Urothelium cell line (cell line): Measurements from ENCODE around the gene KRT86.
"Not testable (repeated sequence)": the region's sequence is repeated elsewhere in the genome, so short reads cannot be mapped to it uniquely, and the experiment has no call there.

ENCODE experiments used
- DNase-seq: peaks from one replicate; pipeline ENCODE4 v3.0.0; 2011; ENCODE audit warnings: low spot score, mixed read lengths
- FAIRE-seq: peaks from 2 replicates; lab custom pipeline; 2011; peaks lifted over from hg19 to GRCh38; lab: Jason Lieb, UNC

KRT86 gene

DNA sequence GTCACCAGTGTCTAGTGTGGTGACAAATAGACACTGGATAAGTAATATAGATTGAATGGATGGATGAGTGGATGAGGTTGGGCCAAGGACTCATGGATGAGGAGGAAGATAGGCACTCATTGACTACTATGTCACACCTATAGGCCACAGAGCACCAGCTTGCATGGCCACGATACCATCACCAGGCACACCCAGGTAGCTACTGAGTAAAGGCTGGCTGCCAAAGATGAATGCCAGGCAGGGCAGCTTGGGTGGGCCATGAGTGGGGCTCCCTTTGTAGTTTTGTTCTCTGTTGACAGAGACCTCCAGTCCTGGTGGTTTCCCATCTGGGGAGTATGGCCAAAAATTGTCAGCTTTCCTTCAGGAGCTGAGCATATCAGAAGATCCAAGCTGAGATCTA lies 57.9 kb downstream of the KRT86 start:
- DNase-seq (no peak), FAIRE-seq (no peak)

DNA sequence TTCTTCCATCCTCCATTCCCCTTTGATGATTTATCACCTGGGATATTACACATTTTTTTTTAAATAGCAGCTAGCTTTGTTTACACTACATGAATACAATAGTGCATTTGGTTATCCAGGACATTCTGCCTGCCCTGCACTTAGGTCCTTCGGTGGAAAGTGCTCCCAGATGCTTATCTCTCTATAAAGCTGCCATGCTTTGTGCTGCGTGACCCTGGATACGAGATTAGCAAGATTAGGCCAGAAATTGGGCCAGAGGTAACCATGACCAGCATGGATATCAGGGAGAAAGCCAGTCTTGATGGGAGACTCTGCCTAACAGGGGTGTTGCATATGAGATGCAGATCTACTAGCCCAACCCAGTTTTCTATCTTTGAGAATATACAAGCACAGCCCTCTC lies 58.9 kb downstream of the KRT86 start:
- FAIRE-seq (no peak), DNase-seq (no peak)

DNA sequence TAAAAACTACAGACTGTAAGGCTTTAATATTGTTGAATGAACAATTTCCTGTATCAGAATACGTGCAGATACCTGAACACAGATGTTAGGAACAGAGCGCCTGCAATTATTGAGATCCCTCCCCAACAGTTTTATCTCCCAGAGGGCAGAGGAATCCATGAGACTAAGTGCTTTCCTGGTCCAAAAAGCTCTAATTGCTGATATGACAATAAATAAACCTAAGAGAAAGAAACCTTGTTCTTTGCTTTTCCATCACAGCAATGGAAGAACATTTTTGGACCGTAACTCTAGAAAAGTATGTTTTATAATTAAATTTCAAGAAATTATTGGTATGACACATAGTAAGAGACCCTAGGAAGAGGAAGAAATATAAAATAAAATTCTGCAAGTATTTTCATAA lies 59.7 kb downstream of the KRT86 start:
- DNase-seq (no peak), FAIRE-seq (no peak)

DNA sequence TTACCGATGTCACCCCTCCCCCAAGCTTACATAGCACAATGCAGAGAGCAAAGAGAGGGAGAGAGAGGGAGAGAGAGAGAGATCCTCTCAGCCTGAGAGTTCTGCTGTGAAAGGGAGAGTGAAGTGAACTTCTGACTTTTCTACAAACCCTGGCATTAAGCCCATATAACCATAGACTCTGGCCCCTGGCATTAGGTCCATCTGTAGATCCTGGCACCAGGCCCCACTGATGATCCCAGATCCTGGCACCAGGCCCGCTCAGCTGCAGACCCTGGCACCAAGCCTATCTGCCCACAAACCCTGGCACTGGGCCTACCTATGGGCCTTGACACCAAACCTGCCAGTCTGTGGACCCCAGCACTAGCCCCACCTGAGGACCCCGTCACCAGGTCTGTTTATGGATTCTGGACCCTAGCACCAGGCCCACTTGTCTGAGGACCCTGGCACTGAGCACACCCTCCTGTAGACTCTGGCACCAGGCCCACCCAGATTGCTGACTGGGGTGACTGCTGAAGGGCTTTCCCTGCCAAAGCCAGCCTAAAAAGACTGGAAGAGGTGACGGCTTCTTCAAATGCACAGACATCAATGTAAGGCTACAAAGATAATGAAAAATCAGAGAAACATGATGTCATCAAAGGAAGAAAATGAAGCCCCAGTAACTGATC lies 61.3 kb downstream of the KRT86 start:
- FAIRE-seq (no peak), DNase-seq (no peak)

DNA sequence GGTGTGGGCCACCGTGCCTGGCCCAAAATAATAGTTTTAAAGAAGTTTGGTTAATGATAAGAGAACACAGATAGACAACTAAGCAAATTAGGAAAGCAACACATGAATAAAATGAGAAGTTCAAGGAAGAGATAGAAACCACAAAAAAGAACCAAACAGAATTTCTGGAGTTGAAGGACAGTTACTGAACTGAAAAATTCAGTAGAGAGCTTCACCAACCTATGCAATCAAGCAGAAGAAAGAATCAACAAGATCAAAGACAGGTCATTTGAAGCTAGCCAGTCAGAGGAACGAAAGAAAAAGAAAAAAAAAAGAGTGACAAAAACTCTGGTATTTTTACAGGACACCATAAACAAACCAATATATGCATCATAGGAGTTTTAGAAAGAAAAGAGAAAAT lies 62.2 kb downstream of the KRT86 start:
- FAIRE-seq = no peak
- DNase-seq = no peak

DNA sequence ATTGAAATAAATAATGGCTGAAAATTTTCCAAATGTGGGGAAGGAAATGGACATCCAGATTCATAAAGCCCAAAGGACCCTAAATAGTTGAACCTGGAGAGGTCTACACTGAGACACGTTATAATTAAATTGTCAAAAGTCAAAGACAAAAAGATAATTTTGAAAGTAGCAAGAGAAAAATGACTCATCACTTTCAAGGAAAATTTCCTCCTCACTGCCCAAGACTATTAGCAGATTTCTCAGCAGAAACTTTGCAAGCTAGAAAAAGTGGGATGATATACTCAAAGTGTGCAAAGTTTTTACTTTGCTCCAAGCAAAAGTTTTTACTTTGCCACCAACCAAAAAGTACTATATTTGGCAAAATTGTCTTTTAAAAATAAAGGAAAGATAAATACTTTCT lies 62.6 kb downstream of the KRT86 start:
- FAIRE-seq (no peak), DNase-seq (no peak)

DNA sequence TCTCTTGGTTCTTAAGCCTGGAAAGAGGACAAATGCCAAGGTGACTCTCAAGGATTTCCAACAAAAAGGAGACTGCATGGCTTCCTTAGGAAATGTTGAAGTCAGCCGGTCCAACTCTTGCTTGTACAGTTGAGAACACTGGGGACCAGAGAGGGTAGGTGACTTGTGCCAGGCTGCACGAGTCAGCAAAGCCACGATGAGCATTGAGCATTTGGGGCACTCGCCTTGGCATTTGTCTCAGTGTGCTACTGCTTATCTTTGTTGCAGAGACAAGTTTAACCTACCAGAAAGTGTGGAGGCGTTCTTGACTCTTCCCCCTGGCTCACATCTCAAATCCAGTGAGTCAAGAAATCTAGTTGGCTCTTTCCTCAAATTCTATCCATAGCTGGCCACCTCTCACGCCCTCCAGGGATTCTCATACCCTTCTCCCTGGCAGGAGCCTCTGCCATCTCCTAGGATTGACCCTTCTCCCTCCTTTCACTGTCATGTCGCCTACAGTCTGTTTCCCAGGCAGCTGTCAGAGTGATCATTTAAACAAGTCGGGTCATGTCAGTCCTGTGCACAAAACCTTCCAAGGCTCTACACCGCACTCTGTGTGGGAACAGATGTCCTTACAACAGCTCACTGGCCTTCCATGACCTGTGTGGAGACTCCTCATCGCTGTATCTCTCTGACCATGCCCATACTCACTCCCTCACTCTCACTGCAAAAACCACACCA lies 64.0 kb downstream of the KRT86 start:
- FAIRE-seq = no peak
- DNase-seq = no peak

DNA sequence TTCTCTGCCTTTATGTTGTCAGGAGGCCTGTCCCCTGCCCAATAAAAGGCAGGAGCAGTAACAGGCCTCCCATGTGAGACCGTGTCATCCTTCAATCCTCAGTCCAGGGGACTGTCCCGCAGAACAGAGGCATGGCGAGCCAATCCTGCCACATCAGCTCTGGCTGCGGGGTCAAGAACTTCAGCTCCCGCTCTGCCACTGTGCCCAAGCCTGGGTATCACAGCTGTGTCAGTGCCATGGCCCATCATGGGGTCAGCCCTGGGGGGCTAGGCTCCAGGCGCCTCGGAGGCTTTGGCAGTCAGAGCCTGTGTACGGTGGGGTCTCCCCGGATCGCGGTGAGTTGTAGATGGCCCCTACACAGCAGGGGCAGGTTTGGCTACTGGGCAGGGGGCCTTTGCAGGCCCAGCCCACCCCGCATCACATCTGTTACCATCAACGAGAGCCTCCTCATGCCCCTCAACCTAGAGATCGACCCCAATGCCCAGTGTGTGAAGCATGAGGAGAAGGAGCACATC lies 66.7 kb downstream of the KRT86 start:
- FAIRE-seq = no peak
- DNase-seq = no peak

DNA sequence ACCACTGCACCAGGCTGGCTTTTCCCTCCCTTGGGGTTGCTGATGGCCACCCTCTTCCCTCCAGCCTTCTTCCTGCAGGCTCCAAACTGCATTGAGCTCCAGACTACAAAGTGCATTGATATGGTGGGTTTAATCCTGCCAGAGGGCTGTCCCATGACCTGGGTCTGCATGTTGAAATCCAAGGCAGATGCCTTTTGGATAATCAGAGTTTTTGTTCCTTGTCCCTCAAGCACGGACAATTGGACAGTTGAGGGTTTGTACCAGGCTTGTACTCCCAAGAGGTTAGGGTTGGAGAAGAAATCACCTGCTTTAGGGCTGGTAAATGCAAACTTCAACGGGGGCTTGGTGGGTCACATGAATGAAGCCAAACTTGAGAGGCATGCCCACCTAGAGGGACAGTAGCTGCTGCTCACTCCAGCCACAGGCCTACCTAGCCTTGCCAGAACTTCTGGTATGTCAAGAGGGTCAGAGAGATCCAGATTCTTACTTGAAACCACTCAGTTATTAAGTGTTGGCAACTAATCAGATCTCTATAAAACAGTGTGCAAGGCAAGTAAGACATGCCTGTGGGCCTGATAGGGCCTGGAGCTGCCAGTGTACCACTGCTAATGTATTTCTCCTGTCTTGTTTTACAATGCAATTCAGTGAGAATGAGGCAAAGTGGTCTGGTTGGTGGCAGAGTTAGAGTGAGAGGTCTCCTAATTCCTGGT lies 68.5 kb downstream of the KRT86 start:
- FAIRE-seq (no peak), DNase-seq (no peak)

DNA sequence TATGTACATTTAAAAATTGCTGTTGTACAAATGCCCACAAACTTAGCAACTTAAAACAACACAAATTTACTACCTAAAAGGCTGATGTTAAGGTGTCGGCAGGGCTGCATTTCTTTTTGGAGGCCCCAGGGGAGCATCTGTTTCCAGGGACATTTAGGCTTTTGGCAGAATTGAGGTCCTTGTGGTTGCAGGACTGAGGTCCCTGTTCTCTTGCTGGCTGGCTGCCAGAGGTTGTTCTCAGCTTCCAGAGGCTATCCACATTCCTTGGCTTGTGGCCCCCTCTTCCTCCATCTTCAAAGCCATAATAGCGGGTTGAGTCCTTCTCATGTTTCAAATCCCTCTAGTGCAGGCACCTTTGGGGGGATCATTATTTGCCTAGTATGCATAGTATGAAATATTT lies 69.1 kb downstream of the KRT86 start:
- DNase-seq (no peak), FAIRE-seq (no peak)

DNA sequence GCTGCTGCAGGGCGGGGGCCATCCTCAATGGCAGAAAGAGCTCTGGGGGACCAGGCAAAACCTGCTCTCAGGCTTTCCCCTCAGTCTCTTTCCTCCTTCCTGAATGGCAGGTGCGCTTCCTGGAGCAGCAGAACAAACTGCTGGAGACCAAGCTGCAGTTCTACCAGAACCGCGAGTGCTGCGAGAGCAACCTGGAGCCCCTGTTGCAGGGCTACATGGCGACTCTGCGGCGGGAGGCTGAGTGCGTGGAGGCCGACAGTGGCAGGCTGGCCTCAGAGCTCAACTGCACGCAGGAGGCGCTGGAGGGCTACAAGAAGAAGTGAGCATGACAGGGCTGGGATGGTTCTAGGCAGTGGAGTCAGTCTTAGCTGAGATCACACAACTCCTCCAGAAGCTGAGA lies 69.7 kb downstream of the KRT86 start:
- FAIRE-seq (no peak), DNase-seq (no peak)

DNA sequence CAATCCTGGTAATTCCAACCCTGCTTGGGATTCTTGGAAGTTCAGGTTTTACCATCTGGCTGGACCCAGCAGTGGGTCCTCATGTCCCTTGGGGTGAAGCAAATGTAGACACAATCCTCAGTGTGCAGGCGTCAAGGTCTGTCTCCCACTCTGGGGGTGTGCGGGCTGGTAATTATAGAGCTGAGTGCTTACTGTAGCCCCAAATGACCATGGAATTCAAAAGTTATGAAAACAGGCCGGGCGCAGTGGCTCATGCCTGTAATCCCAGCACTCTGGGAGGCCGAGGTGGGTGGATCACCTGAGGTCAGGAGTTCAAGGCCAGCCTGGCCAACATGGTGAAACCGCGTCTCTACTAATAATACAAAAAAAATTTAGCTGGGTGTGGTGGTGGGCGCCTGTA lies 70.6 kb downstream of the KRT86 start:
- not testable (repeated sequence) for DNase-seq, FAIRE-seq

DNA sequence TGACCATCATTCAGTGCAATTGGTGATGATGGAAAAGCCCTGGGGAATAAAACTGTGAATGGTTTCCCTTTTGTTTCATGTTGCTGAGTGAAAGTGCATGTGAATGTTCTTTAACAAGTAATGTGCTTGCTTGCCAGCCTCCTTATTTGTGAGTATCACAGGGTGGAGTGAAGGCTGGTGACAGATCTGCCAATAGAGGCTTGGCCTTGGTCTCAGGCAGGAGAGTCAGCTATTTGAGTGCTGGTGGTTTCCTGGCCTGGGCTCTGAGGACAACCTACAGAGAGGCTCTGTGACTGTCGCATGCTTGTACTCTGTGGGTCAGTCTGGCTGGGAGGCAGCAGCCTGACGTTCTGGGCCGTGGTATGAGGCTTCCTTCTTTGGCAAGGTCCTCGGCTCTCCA lies 72.1 kb downstream of the KRT86 start:
- no peak for DNase-seq
- FAIRE-seq = no peak

DNA sequence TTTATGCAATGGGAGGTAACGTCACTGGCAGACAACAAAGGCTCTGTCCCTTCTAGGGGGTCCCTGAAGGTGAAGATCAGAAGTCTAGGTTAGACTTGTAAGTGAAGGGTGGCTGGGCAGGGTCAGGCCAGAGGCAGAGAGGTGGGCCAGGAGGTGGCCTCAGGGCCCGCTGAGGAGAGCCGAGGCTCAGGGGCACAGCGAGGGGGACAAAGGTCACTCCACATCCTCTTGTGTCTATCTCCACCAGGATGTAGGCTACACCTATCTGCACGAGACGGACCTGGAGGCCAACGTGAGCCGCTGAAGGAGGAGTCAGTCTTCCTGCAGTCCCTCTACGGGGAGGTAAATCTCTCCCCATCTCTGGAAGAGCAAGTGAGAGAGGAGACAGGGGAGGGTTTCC lies 72.6 kb downstream of the KRT86 start:
- no peak for FAIRE-seq
- no peak for DNase-seq

DNA sequence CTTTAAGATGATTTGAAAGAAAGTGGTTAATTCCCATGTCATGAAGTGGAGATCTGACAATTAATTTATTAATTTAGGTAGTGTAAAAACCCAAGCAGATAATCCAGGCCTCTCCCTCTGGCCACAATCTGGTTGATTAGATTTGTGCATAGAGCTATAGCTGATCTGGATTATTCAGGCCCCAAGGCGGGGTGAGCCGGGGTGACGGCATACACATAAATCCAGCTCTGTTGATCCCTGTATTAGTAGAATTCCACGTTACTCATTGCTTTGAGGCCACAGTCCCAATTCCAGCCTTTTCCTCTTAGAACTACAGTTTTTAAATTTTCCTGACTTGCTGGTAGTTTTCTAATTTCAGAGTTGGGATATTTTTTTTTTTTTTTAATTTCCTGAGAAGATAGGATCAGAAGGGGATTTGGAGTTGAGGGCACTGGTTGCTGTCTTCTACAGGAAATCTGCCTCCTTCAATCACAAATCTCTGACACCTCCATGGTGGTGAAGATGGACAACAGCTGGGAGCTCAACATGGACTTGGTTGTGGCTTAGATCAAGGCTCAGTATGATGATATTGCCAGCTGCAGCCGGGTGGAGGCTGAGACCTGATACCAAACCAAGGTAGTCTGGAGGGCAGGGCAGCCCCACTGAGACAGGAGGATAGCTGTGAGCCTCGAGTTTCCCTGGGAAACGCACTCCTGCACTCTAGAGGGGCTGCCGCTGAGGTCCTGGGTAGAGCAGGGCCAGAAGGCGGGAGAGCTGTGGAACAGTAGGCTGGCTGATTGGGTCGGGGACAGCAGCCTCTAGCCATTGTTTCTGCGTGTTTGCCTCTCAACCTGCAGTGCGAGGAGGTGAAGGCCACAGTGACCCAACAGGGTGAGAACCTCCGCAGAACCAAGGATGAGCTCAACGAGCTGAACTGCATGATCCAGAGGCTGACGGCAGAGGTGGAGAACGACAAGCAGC lies 73.4 kb downstream of the KRT86 start:
- FAIRE-seq (no peak), DNase-seq (no peak)

DNA sequence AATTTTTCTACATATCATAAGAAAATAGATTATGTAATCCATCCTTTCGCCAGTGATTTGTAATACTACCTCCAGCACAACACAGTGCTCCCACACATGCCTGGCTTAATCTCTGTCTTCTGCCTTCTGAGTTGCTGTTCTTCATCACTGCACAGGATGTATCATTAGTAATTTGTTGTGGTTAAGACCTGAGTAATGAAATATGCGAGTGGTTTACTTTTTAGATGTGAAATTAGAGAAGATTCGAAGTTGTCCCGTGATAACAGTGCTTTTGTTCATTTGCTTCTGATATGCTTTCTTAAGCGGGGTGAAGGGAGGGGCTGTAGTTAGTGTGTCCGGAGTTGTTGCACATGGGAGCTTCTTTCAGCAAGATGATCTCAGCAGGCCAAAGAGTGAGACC lies 74.8 kb downstream of the KRT86 start:
- DNase-seq (no peak), FAIRE-seq (no peak)

DNA sequence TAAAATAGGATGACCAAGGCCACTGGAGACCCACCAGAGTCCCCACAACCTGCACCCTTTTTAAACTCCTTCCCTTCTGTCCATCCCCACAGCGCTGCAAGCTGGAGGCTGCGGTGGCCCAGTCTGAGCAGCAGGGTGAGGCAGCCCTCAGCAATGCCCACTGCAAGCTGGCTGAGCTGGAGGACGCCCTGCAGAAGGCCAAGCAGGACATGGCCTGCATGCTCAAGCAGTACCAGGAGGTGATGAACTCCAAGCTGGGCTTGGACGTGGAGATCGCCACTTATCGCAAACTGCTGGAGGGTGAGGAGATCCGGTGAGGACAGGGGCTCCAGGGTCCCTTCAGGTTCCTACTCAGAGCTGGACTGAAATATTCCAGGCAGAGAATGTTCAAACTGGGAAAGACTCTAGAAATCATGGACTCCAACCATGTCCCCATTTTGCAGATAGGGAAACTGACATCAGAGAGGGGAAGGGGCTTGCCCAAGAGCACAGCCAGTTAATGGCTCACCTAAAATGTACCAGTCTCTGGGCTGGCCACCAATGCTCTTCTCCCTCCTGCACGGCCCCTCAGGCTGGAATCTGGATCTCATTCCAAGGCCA lies 75.7 kb downstream of the KRT86 start:
- no peak for FAIRE-seq
- DNase-seq = no peak

DNA sequence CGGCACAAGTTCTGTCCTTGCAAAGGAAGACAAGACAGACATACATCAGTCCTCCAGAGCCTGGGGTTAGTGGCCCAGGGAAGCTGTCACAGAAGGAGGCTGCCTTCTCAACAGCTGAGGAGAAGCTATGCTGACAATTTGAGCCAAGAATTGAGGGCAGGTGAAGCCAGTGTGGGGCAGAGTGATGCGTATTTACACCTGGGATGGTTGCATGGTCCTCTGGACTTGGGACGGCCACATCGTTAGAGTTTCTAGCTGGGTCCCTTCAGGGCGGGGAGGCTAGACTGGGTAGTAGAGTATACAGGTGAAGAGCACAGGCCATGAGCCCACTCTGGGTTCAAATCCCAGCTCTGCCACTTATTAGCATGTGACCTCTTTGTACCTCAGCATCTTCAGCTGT lies 76.3 kb downstream of the KRT86 start:
- DNase-seq (no peak), FAIRE-seq (no peak)

DNA sequence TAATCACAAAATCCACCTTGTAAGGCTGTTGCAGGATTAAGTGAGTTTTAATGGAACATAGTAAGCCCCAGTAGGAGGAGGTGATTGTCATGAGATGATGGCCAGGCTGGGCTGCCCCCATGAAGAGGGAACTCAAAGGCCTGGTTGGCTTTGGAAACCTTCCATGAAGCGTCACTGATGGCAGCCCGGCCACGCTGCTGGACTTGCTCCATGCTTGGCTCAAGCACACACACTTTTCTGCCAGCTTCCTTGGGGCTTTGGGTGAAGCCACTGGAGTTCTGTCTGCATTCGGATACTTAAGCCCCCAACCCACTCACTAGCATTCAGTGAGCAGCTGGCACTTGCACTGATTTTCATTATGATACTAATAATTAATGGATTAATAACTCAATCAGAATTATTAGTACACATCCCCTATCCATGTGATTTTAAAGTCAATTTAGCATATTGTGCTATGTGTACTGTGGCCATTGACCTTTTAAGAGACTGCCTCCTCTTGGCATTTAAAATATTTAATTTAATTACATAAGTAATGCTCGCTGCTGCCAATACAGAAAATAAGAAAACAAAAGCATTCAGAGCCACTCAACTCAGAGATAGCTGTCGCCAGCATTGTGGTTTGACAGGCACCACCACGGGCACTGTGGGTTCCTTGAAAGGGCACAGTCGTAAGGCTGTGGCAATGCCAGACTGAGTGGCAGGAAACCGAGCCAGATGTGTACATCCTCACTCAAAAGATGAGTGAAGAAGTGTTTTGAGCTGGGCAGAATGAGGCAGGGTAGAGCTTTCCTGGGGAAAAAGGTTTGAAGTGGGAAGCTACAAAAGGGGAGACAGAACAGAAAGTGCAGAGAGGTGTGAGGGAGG lies 77.0 kb downstream of the KRT86 start:
- DNase-seq = no peak
- FAIRE-seq = no peak

DNA sequence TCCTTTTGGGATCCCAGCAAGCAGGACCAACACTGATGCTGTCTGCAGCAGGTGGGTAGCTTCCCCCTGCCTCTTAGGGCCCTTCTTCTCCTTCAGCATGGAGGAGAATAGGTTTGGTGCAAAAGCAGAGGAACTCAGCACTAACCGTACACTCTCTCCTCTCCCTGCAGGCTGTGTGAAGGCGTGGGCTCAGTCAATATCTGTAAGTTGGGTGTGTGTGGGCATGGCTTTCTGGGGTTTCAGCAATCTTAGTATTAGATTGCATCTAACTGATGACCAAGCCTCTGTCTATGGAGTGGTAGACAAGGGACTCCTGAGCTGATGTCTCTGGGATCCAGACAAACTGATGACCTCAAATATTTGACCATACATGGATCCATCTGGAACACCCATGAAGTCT lies 78.5 kb downstream of the KRT86 start:
- no peak for DNase-seq
- FAIRE-seq = no peak
